MM.1S (cell line): ENCODE results near the gene RFX7.

Experiments used
- DNase-seq: peaks from one replicate; pipeline ENCODE4 v3.0.0-alpha.2; 2015
- H2AFZ ChIP-seq: fragments of 300-600 bp; sonication (generic); 2 replicates; pipeline ENCODE4 v1.6.0; 2016; ENCODE audit warnings: antibody characterized with exemption, low read length
- H3F3A ChIP-seq: fragments of 300-600 bp; sonication (generic); 2 replicates; pipeline ENCODE4 v1.6.1; 2016; ENCODE audit warnings: mild to moderate bottlenecking, antibody characterized with exemption, low read length, moderate library complexity, mixed read lengths; ENCODE audit not compliant: insufficient read depth
- H3K27ac ChIP-seq: fragments of 300-600 bp; sonication (generic); 2 replicates; pipeline ENCODE4 v1.5.1; 2016; ENCODE audit warnings: mild to moderate bottlenecking, low read length
- H3K27me3 ChIP-seq: fragments of 300-600 bp; sonication (generic); replicated peaks from 2 replicates; pipeline ENCODE4 v1.6.0; 2016; ENCODE audit warnings: low read length; ENCODE audit not compliant: insufficient read depth
- H3K36me3 ChIP-seq: fragments of 300-600 bp; sonication (generic); replicated peaks from 2 replicates; pipeline ENCODE4 v1.6.1; 2016; ENCODE audit warnings: mild to moderate bottlenecking, low read length, mixed read lengths; ENCODE audit not compliant: insufficient read depth
- H3K4me1 ChIP-seq: fragments of 300-600 bp; sonication (generic); 2 replicates; pipeline ENCODE4 v1.6.1; 2016; ENCODE audit warnings: low read length, mixed read lengths
- H3K4me2 ChIP-seq: fragments of 300-600 bp; sonication (generic); 2 replicates; pipeline ENCODE4 v1.6.0; 2016; ENCODE audit warnings: low read depth, low read length
- H3K4me3 ChIP-seq: fragments of 300-600 bp; sonication (generic); 2 replicates; pipeline ENCODE4 v1.5.1; 2016; ENCODE audit warnings: low read length, mixed read lengths
- H3K79me2 ChIP-seq: fragments of 300-600 bp; sonication (generic); 2 replicates; pipeline ENCODE4 v1.6.1; 2016; ENCODE audit warnings: mixed run types, low read length, mixed read lengths
- H3K9ac ChIP-seq: fragments of 300-600 bp; sonication (generic); 2 replicates; pipeline ENCODE4 v1.6.1; 2016; ENCODE audit warnings: low read length, mixed read lengths
- H3K9me2 ChIP-seq: fragments of 300-600 bp; sonication (generic); replicated peaks from 2 replicates; pipeline ENCODE4 v1.6.1; 2016; ENCODE audit warnings: mild to moderate bottlenecking, low read length, mixed read lengths; ENCODE audit not compliant: insufficient read depth
- H3K9me3 ChIP-seq: fragments of 300-600 bp; sonication (generic); replicated peaks from 2 replicates; pipeline ENCODE4 v1.6.1; 2016; ENCODE audit warnings: mild to moderate bottlenecking, low read length, mixed read lengths; ENCODE audit not compliant: insufficient read depth
- H4K20me1 ChIP-seq: fragments of 300-600 bp; sonication (generic); 2 replicates; pipeline ENCODE4 v1.6.1; 2016; ENCODE audit warnings: mild to moderate bottlenecking, low read length, moderate library complexity, mixed read lengths; ENCODE audit not compliant: insufficient read depth
- CTCF ChIP-seq: fragments of 300-600 bp; sonication (generic); IDR thresholded peaks from 2 replicates; pipeline ENCODE4 v1.5.1; 2016; ENCODE audit warnings: antibody characterized with exemption, low read length, mixed read lengths
- EZH2 ChIP-seq: fragments of 300-600 bp; sonication (generic); optimal IDR thresholded peaks from 2 replicates; pipeline ENCODE3; 2017; ENCODE audit warnings: low read depth, mild to moderate bottlenecking, antibody characterized with exemption, low read length, mixed read lengths
- EZH2phosphoT487 ChIP-seq: fragments of 300-600 bp; sonication (generic); IDR thresholded peaks from 2 replicates; pipeline ENCODE4 v1.6.1; 2018; ENCODE audit warnings: antibody characterized with exemption, low read length

Gene RFX7

DNA sequence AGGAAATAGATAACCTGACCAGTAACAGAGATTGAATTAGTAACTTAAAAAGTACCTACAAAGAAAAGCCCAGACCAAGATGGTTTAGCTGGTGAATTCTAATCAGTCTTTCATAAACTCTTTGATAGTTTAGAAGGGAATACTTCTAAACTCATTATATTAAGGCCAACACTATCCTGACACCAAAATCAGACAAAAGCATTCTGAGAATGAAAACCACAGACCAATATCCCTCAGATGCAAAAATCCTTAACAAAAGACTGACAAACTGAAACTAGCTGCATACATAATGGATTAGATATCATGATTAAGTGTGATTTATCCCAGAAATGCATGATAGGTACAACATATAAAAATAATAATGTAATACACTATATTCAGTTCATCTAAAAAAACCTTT is 115.6 kb downstream of the RFX7 start:
- Histone ChIP-seq H2AFZ (no peak overlapping the region), H3K9ac (no peak overlapping the region), H3F3A (no peaks in the 10 kb centered on the region), H3K27me3 (no peaks in the 10 kb centered on the region), H3K9me2 (no peaks in the 10 kb centered on the region), H3K27ac (no peak overlapping the region), H3K4me2 (no peak overlapping the region), H3K4me3 (no peak overlapping the region), H3K36me3 (no peaks in the 10 kb centered on the region), H3K9me3 (no peaks in the 10 kb centered on the region), H3K79me2 (no peaks in the 10 kb centered on the region), H4K20me1 (no peaks in the 10 kb centered on the region), H3K4me1 (no peaks in the 10 kb centered on the region)
- no peak for TF ChIP-seq EZH2phosphoT487
- TF ChIP-seq EZH2: no peak
- TF ChIP-seq CTCF: no peak
- DNase-seq: no peak

DNA sequence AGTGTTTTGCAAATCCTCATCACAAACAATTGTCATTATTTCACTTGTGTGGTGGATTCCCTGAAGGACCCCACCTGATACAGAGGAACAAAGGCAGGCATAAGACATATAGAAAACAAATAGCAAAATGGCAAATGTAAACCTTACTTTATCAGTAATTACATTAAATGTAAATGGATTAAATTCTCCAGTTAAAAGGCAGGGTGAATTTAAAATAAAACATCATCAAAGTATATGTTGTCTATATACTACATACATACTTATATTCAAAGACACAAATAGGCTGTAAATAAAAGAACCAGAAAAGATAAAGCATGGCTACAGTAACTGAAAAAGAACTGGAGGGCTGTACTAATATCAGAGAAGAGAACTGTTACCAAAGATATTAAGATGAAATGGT is 117.3 kb downstream of the RFX7 start:
- Histone ChIP-seq H3K79me2 (no peaks in the 10 kb centered on the region), H3K4me2 (no peak overlapping the region), H3K27me3 (no peaks in the 10 kb centered on the region), H3K4me3 (no peak overlapping the region), H3K36me3 (no peaks in the 10 kb centered on the region), H2AFZ (no peak overlapping the region), H3K4me1 (no peaks in the 10 kb centered on the region), H3K9me2 (no peaks in the 10 kb centered on the region), H3K27ac (no peak overlapping the region), H3K9ac (no peak overlapping the region), H3F3A (no peaks in the 10 kb centered on the region), H4K20me1 (no peaks in the 10 kb centered on the region), H3K9me3 (no peaks in the 10 kb centered on the region)
- DNase-seq: no peak
- no peak for TF ChIP-seq CTCF
- TF ChIP-seq EZH2: no peak
- TF ChIP-seq EZH2phosphoT487: no peak

DNA sequence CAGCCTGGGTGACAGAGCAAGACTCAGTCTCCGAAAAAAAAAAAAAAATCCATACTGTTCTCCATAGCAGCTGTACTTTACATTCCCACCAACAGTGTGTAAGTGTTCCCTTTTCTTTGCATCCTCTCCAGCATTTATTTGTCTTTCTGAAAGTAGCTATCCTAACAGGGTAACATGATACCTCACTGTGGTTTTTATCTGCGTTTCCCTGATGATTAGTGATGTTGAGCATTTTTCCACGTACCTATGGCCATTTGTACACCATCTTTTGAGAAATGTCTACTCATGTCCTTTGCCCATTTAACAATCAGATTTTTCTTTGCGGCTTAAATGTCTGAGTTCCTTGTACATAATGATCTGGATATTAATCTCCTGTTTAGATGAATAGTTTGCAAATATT is 119.3 kb downstream of the RFX7 start:
- Histone ChIP-seq H2AFZ (no peak overlapping the region), H3K36me3 (no peaks in the 10 kb centered on the region), H3K4me2 (no peak overlapping the region), H3F3A (no peaks in the 10 kb centered on the region), H3K79me2 (no peaks in the 10 kb centered on the region), H3K27ac (no peak overlapping the region), H3K4me1 (no peaks in the 10 kb centered on the region), H4K20me1 (no peaks in the 10 kb centered on the region), H3K27me3 (no peaks in the 10 kb centered on the region), H3K9me2 (no peaks in the 10 kb centered on the region), H3K9ac (no peak overlapping the region), H3K9me3 (no peaks in the 10 kb centered on the region), H3K4me3 (no peak overlapping the region)
- no peak for TF ChIP-seq CTCF
- TF ChIP-seq EZH2: no peak
- no peak for TF ChIP-seq EZH2phosphoT487
- DNase-seq: no peak
